K562 (cell line): ENCODE results near the gene PQBP1. TPM values are rescaled to one million over a fixed set of nuclear protein-coding genes. Genes with fewer than 3 reads are reported as not detected.
A peak's percentile ranks its signal among the peaks of the same experiment; 100 is the strongest.

ENCODE experiments used
- ATF4 ChIP-seq: fragments of 450-650 bp; formaldehyde crosslinking; IDR thresholded peaks from 2 replicates; pipeline ENCODE4 v1.4.0; 2022; ENCODE audit warnings: mild to moderate bottlenecking, moderate library complexity
- CCNT2 ChIP-seq: IDR thresholded peaks from 2 replicates; pipeline ENCODE4 v1.6.1; 2011; ENCODE audit warnings: borderline replicate concordance, low read depth, mild to moderate bottlenecking, moderate library complexity, mixed read lengths, low read length; ENCODE audit not compliant: insufficient read length; ENCODE audit errors: extremely low read depth
- ETV5 ChIP-seq: sonication (generic); formaldehyde crosslinking; IDR thresholded peaks from 2 replicates; pipeline ENCODE4 v1.4.0; 2020; ENCODE audit warnings: low read depth, mild to moderate bottlenecking, missing genetic modification reagents
- FIP1L1 ChIP-seq: fragments of 200-400 bp; formaldehyde crosslinking; IDR thresholded peaks from 2 replicates; pipeline ENCODE4 v1.6.1; 2018; ENCODE audit warnings: mild to moderate bottlenecking, low read depth, low read length; ENCODE audit not compliant: poor library complexity, severe bottlenecking
- FOXK2 ChIP-seq, 2 experiments: fragments of 450-650 bp; IDR thresholded peaks in 1 of 2; conservative IDR thresholded peaks in 1 of 2; 2 replicates each; pipeline ENCODE4 v1.6.1; 2016; ENCODE audit warnings: low read depth in 2 of 2, mild to moderate bottlenecking in 1 of 2
- HEY1 ChIP-seq: fragments of 250-450 bp; sonication (Bioruptor Pico); IDR thresholded peaks from 2 replicates; pipeline ENCODE4 v1.5.0; 2020; ENCODE audit warnings: mild to moderate bottlenecking, moderate library complexity, borderline replicate concordance
- KDM5B ChIP-seq: fragments of 200-600 bp; sonication (generic); IDR thresholded peaks from 2 replicates; pipeline ENCODE4 v1.6.1; 2012; ENCODE audit warnings: low read depth, mild to moderate bottlenecking, moderate library complexity, low read length, control low read depth, inconsistent platforms; ENCODE audit not compliant: insufficient replicate concordance
- MIER1 ChIP-seq: fragments of 450-650 bp; IDR thresholded peaks from 2 replicates; pipeline ENCODE4 v1.6.1; 2016; ENCODE audit warnings: antibody characterized with exemption, mild to moderate bottlenecking, low read depth
- NFYB ChIP-seq: IDR thresholded peaks from 2 replicates; pipeline ENCODE4 v1.6.1; 2011; ENCODE audit warnings: mild to moderate bottlenecking, moderate library complexity; ENCODE audit not compliant: insufficient read length; ENCODE audit errors: extremely low read depth
- POLR2A ChIP-seq: fragments of 450-650 bp; conservative IDR thresholded peaks from 2 replicates; pipeline ENCODE4 v1.6.1; 2016
- RREB1 ChIP-seq: fragments of 250-450 bp; sonication (Bioruptor Pico); IDR thresholded peaks from 2 replicates; pipeline ENCODE4 v1.4.0; 2020
- SIRT6 ChIP-seq: IDR thresholded peaks from one replicate; pipeline ENCODE4 v1.6.1; 2012; ENCODE audit warnings: low read depth, mild to moderate bottlenecking, control low read depth, inconsistent platforms, low read length, moderate library complexity
- ZNF184 ChIP-seq: sonication (generic); formaldehyde crosslinking; IDR thresholded peaks from 2 replicates; pipeline ENCODE4 v1.5.0; 2020; ENCODE audit warnings: missing genetic modification reagents
- ZNF282 ChIP-seq: sonication (generic); formaldehyde crosslinking; IDR thresholded peaks from 2 replicates; pipeline ENCODE4 v1.8.1; 2023; ENCODE audit warnings: missing genetic modification reagents
- ZNF384 ChIP-seq: IDR thresholded peaks from 2 replicates; pipeline ENCODE4 v1.6.1; 2012; ENCODE audit warnings: low read depth, low read length, improper control_type of control experiment
- polyA plus RNA-seq, 8 experiments: library from polyadenylated mRNA; depleted of rRNA in 4 of 8; stranded (reverse) in 5 of 8; unstranded in 3 of 8; fragments of >200 nt; fragmentation: Nextera tagmentation in 2 of 8; fragmentation: Illumina TruSeq in 1 of 8; extraction: Ambion mirVana in 2 of 8; extraction: Trizol in 1 of 8; gene quantifications; 2 replicates each; pipeline versions ENCODE4 v1.2.1 to v1.2.3, GENCODE V29; 2011 to 2014; ENCODE audit warnings: inconsistent platforms in 1 of 8, missing spikeins in 1 of 8
- total RNA-seq, 7 experiments: library from RNA; depleted of rRNA in 6 of 7; stranded (reverse); fragments of >200 nt in 6 of 7; fragmentation: Illumina TruSeq in 2 of 7; extraction: Trizol in 2 of 7; gene quantifications; 2 replicates each; pipeline versions ENCODE4 v1.2.1 to v1.2.3, GENCODE V29; 2011 to 2021; ENCODE audit warnings: low replicate concordance in 1 of 7
- TF ChIP-seq, protein P1 (sequence below): fragments of 250-450 bp; sonication (Bioruptor Pico); IDR thresholded peaks from 2 replicates; pipeline ENCODE4 v1.5.0; 2021
- TF ChIP-seq, protein P2 (sequence below): fragments of 250-450 bp; sonication (Bioruptor Pico); IDR thresholded peaks from 2 replicates; pipeline ENCODE4 v1.9.0; 2021; ENCODE audit warnings: mild to moderate bottlenecking, inconsistent platforms

PQBP1 gene
- total and polyA plus RNA-seq, 9 of the 15 experiments (the other 6 are each of a cell fraction or from before 2014, with no cell fraction given) = 41.3 to 262 (median 112) TPM

DNA sequence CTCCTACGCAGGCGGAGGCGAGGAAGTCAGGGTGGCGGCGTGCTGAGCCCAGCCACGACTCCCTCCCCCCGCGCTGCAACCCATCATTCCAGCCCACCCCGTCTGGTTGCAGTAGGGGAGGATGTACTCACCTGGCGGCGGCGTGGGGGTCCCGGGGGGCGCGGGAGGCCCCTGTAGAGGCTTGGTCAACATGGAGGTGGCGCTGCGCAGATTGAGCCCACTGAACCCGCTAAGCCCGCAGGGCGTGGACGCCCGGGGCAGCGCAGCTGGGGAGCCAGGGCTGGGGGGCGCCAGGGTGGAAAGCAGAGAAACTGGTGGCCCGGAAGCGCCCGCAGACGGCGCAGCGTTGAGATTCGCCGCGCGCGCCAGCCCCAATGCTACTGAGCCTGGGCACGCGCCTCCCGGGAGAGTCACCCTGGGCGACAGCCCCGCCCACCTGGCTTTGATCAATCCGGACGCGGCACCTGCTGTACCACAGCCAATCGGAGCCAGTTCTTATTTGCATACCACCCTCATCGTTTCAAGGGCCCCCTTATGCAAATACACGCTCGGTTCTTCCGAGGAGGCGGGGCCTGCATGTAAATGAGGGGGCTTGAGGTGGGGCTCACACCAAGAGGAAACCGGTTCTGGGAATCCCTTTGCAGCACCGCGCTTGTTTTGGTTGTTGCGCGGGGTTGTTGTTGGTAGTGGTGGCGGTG is 21.1 kb downstream of the PQBP1 start, which contains the start of gene PIM2 (continued):
- TF ChIP-seq RREB1 (CRISPR knock-in tag) (no peak), HEY1 (no peak), MIER1 (peak; percentile 70; the same call in 1 of the 2 replicates), ZNF384 (no peak), FIP1L1 (peak; percentile 36), NFYB (peak; percentile 49), SIRT6 (no peak), FOXK2 (conservative IDR thresholded peaks at IDR 0.05 in 1 of 2, IDR thresholded peaks at IDR 0.05 in 1 of 2; ENCODE audit: low read depth in 2 of 2) (peak; percentile 73 to 82), ATF4 (CRISPR knock-in tag) (no peak), ZNF184 (CRISPR knock-in tag) (no peak), CCNT2 (peak; percentile 71), KDM5B (peak; percentile 86), ETV5 (CRISPR knock-in tag) (peak; percentile 17; the same call in 1 of the 2 replicates), ZNF282 (CRISPR knock-in tag) (no peak), POLR2A (peak; percentile 93)
- TF ChIP-seq, protein P1, sequence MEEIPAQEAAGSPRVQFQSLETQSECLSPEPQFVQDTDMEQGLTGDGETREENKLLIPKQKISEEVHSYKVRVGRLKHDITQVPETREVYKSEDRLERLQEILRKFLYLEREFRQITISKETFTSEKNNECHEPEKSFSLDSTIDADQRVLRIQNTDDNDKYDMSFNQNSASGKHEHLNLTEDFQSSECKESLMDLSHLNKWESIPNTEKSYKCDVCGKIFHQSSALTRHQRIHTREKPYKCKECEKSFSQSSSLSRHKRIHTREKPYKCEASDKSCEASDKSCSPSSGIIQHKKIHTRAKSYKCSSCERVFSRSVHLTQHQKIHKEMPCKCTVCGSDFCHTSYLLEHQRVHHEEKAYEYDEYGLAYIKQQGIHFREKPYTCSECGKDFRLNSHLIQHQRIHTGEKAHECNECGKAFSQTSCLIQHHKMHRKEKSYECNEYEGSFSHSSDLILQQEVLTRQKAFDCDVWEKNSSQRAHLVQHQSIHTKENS (CRISPR knock-in tag) = no peak
- TF ChIP-seq, protein P2, sequence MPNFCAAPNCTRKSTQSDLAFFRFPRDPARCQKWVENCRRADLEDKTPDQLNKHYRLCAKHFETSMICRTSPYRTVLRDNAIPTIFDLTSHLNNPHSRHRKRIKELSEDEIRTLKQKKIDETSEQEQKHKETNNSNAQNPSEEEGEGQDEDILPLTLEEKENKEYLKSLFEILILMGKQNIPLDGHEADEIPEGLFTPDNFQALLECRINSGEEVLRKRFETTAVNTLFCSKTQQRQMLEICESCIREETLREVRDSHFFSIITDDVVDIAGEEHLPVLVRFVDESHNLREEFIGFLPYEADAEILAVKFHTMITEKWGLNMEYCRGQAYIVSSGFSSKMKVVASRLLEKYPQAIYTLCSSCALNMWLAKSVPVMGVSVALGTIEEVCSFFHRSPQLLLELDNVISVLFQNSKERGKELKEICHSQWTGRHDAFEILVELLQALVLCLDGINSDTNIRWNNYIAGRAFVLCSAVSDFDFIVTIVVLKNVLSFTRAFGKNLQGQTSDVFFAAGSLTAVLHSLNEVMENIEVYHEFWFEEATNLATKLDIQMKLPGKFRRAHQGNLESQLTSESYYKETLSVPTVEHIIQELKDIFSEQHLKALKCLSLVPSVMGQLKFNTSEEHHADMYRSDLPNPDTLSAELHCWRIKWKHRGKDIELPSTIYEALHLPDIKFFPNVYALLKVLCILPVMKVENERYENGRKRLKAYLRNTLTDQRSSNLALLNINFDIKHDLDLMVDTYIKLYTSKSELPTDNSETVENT (CRISPR knock-in tag) = peak; percentile 66; the same call in 1 of the 2 replicates
